Activated CD4-positive, alpha-beta T cell treated with anti-CD3 and anti-CD28 coated beads for 1 hour (primary cell): ENCODE data around the gene CACNA2D3.

Source experiments
- DNase-seq: peaks from one replicate; pipeline ENCODE4 v3.0.0-alpha.2; 2020

CACNA2D3 gene

DNA sequence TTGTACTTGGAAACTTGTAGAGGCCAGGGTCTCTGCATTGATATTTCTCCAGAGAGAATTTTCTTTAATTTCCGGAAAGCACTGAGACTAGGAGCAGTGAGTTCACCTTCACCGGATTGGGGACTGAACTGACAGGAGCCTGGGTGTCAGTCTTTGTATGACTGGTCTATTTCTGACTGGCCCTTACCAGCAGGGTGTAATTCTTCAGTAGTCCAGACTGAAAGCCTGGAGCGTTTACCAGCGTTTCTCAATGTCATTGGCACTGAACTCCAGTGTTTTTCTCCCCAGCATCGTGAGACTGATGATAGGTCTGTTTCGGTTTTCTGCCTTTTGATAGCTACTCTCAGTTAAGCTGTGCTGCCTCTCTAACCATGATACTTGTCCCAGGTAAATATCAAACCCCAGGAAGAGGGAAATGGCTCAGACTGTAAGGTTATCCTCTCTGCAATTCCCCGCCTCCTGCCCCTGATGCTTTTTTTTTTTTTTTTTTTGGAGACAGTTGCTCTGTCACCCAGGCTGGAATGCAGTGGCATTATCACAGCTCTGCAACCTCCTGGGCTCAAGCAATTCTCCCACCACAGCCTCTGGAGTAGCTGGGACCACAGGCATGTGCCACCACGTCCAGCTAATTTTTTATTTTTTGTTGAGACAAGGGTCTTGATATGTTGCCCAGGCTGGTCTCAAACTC is 103.6 kb downstream of the CACNA2D3 start:
- no peak for DNase-seq

DNA sequence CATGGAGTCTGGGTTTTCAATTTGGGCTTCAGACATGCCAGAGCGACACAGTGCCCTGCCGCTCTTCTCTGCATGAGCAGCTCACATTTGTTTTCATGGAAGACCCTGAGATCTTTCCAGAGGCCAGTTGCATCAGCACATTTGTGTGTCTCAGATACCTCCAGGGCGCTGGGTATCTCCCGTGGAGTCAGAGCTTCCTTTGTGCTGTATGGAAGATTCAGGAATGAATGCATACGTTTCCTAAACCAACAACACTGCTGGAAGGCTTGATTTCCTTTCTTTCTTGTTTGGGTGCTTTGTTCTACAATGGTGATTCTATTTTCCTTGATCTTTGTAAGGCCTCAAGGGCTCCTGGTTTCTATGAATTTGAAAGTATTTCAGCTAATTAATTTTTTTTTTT is 106.5 kb downstream of the CACNA2D3 start:
- DNase-seq, result no peak

DNA sequence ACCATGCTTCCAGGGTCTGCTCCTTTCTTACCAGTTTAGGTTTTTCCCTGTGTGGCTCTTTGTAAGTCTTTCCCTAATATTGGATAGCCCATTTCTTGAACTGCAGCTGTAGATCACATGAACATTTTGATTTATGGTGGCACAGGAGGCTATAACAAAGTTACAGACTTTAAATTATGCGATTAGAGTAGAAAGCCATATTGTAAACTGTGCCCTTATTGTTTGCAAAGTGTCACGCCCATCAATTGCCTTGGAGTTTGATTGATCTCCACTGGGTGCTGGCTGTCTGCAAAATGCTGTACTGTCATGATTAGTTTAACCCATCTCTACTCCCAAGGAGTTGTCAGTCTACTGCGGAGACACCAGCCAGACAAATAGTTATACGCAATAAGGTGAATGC is 110.3 kb downstream of the CACNA2D3 start:
- DNase-seq, result no peak

DNA sequence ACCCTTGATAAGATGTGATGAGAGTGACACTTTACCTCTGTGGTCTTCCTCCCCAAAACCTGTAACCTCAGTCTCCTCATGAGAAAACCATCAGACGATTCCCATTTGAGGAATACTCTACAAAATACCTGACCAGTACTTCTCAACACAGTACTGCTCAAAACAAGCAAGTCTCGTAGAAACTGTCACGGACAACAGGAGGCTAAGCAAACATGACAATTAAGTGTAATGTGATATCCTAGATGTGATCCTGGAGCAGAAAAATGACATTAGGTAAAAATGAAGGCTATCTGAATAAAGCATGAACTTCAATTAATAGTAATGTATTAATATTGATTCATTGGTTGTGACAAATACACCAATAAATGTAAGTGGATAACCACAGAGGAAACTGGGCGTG is 113.6 kb downstream of the CACNA2D3 start:
- DNase-seq, result no peak

DNA sequence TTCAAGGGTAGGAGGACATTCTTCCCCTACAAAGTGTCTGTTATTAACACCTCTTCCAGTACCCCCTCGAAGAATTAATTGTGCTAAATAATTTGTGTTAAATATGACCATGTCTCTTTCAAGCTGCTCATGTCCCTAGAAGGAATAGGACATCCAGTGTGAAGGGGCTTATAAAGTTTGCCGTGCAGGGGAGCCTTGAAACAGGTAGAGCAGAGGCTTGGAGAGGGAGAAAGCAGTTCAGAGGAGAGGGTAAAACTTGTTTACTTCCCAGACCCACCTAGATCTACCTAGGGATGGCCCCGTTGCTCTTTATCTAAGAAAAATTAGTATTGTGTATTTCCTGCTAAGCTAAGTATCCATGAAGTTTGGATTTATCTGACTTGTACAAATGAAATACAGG is 114.8 kb downstream of the CACNA2D3 start:
- no peak for DNase-seq

DNA sequence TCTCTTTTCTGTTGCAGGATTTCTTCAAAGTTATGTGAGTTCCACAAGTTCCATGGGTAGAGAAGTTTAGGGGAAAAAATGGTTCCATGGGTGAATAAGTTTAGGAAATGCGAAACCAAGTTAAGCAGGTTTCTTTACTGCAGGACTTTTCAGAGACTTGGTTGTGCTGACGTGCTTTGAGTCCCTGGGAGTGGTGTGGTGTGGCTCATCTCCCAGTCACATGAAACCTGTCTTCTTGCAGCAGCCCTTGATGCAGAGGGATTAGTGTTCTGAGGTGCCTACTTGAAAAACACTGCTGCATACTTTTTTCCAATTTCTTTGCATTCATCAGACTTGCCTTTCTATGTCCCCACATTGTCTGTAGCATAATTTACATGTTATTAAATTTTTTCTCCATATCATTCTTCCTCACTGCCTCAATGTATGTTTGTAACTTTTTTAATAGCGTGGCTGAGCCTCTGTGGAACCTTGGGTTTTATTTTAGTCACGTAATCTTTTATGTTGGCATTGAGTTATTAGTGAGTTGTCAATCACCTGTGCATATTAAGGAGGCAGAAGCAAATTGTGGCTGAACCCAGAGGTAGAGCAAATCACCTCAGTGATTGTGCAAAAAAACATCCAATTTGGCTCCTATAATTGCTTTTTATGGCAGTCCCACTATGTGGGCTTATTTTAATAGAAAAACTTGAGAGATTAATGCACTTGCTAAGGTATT is 115.6 kb downstream of the CACNA2D3 start:
- DNase-seq, result no peak

DNA sequence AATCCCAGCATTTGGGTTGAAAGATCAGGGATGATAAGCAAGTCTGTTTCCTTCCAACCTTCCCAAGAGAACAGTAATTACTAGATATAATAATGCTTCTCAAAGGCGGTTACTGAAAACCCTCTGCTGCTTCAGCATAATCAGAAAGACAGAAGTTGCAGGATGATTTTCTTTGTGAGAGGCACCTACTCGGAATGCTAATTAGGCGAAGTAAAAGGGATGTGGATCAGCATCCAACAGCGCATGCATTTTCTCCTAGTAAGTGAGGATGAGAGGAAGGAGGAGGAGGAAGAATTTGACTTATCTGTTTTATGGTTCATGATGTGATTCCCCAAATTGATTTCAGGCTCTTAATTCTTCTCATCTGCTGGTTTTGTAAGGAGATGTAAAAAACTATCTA is 118.0 kb downstream of the CACNA2D3 start:
- DNase-seq, result no peak

DNA sequence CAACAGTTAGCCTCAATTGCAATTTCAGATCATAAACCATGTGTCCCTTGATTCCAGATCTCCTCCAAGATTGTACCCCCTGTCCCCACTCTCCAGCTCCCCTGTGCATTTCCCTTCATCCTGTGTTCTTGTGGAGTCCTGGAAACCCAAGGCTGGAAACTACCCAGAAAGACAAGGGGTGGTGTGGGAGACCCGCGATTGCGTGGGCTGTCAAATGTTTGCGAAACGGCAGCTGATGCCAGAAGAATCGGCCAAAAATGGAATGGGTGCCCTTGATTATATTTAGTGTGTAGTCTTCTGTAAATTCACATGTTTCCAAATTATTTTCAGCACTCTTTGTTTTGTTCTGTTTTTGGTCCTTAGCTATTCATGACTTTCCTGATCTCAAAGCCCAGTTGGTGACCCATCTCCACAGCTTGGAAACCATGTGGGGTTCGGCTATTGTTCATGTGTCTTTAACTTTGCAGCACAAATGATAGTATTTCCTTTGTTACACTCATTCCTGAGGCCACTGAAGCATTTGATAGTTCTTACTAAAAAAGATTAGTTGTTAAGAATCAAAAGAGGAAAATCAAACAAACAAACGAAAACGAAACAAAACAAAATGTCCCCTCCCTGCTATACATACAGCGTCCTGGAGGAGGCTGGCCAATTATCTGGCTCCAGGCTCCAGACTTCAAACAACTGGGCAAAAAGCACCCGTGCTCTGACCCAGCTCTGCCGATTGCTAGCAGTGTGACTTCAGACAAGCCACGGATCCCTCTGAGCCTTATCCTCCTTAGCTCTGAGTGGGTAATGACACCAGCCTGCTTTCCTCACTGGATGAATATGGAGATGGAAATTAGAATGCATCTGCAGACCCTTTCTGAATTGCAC is 120.9 kb downstream of the CACNA2D3 start:
- no peak for DNase-seq

DNA sequence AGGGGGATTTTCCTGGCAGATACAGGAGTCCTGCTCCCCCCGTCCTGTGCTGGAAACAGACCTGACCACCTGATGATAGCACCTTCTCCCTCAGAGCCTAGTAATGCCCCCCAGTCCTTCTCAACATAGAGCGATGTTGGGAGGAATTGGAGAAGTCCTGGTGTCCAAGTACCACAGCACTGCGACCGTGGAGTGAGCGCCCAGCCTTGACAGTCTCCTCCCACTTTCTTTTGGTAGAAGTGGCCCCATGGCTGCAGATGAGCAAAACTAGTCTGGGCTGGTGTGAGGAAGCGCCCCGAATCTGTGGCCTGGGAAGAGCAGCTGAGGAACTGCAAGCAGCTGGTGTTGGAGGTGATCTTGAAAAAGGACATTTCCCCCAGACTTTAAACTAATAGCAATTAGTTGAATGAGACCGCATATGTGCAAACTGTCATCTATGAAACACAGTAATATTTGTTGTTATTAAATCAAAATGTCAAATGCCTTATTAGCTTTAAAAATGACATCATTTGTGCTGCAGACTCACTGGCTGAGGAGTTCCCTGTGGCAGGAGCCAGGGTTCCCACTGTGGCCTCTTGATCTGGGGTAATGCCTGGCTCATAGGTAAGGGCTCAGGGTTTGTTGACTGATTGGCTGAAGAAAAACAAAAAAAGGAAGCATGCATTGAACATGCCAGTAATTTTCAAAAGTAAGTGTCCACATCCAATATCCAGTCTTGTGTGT is 121.8 kb downstream of the CACNA2D3 start:
- DNase-seq, result no peak

DNA sequence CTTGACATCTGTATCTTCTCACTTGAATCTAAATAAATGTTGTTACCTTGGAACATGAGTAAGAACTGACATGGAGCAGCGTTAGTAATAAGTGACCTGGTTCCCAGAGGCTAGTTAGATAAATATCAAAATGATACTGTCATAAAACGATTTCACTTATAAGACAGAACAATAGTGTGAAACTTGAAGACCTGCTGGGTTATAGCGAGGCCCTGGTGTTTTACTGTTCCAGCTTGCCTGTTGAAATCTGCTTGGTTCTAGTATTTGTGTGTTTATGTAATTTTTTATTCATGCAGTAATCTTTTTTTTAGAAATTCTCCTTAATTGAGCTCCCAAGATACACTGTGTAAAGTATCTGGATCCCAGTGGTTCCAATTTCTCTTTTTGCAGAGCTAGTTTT is 129.4 kb downstream of the CACNA2D3 start:
- DNase-seq, result no peak

DNA sequence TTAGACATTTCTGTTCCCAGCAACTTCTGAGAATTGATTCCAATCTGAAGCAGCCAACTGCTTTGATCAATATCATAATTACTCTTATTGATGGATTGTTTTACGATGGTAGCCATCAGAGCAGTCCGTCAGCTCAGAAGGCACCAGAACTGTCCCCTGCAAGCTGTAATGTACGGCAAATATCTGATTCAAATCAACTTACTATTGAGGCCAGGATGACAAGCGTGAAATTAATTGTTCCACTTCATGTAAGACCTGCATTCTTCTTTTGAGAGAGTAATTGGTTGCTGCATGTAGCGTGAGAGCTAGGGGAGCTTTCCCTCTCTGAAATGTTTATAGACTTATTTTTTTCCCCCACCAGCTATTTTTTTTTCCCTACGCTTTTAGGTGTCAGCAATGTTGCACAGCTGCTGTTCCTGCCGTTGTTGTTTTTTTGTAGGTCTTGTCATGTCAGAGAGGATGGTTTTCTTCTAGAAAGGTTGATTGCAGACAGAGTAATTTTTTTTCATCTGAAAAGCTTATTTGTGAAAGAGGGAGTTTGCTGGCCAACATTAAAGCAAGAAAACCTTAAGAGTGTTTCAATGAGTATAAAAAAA is 134.9 kb downstream of the CACNA2D3 start:
- DNase-seq, result no peak

DNA sequence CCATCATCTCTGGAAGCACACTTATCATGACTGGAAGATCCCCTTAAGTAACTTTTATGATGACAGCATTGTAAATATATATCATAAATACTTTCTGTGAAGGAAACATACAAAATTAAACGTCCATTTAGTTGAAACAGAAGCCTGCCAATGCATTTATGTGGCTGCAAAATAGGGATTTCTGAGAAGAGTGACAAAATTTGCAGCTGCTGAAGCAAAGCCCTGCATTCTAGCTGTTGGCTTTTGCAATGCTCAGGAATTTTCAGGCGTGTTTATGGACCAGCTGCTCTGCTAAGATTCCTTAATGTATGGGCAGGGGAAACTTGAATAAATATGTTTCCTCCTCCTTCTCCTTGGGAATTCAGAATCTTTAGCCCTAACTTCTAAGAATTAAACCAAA is 137.3 kb downstream of the CACNA2D3 start:
- no peak for DNase-seq

DNA sequence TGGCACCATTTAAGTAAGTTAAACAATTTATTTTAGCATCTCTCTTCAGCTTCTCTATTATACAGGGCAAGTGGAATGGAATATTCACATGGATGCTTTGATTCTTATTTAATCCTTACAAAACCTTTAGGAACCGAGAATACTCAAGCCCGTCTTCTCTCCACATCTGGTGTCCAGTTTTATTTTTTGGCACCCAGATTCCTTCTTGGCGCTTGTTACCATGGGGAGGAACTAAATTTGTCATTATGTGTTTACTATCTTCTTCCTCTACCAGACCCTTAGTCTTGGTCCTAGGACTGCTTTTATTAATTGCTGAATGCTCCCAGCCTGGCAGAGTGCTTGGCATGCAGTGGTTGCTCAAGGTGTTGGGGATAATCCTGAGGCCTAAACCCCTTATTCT is 138.8 kb downstream of the CACNA2D3 start:
- no peak for DNase-seq

DNA sequence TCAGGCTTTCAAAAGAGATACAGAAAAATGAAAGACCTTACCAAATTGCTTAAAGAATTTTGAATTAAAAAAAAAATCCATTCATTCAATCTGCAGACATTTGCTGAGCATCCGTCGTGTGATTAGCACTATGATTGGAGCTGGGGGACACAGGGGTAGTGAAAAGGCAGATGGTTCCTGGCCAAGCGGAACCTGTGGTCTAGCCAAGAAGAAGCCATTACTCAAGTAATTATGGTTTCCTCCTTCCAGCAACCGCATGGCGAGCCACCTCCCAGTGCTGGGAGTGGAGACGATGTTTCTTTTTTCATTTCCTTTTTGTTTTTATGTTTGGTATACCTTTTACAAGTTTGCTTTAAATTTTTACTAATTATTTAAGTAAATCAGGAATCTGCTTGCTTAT is 140.2 kb downstream of the CACNA2D3 start:
- DNase-seq, result no peak

DNA sequence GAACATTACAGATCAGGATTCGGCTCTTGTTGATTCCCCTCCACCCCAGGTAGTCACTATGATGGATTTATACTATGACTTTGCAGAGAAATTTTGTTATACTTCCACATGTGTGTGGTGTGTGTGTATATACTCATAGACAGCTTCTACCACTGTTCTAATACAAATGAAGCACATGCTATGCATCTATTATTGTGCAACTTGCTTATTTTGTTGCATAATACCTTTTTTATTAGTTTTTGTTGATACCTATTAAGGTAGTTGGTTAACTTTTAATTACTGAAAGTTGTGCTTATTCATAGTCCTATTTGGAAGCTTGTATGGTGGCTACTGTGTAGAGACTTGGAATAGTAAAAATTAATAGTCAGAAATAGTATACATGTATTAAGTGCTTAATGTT is 140.6 kb downstream of the CACNA2D3 start:
- DNase-seq, result no peak

DNA sequence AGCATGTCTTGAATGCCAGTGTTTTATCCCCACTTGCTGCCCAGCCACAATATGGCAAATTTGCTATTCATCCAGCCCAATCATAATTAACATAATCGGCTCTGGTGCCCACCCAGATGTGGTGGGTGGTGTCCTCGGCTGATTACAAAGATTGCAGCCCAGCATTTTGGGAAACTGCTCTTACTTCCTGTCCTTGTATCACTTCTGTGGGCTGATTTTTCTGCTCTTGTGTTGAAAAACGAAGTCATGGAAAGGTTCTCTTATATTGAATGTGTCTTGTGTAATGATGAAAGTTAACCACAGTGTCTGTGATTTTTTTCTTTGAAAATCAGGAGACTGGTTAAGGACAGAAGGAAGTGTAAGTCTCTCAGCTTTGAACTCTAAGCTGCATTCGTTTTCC is 141.7 kb downstream of the CACNA2D3 start:
- DNase-seq, result no peak

DNA sequence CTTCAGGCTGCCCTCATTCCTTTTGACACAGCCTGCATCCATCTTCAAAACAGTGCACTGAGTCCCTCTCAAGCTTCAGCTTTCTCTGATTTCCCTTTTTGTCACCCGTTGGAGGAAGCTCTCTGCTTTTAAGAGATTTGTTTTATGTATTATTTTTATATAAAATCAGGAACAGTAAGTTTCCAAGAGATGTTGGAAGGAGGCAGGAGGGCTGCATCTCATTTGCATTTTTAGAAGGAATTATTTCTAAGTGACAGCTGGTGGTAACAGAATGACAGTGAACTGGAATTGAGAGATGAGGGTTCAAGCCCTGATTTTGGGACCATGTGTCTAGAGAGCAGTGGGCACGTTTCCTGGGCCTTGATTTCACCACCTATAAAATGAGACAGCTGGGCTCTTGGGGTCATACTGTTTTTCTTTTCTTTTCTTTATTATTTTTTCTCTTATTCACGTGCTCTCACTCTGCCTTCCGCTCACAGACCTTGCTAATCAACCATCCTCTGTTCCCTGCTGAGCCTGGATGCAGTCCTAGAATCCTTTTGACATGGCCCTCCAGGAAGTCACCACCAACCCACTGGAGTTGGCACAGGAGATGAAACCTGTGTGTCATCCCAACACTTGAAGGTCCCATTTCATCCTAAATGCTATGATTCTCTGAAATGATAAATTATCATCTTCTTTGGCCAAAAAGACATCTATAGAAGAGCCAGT is 148.6 kb downstream of the CACNA2D3 start:
- DNase-seq, result no peak

DNA sequence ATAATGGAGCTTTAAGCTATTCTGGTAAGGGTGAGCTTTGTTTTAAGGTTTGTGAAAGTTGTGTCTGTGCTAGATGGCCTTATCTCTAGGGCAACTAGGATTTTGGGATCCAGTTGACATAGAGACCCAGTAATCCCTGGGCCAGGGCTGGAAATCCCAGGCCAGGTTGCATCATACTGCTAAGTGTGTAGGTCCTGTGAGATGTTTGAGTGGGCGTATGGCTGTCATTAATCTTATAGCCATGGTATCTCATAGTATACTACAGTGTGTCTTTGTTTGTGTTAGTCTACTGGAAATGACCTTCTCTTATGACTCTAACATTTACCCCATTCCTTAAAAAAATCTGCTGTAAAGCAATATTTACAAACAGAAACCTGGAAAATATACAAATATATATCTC is 151.4 kb downstream of the CACNA2D3 start:
- no peak for DNase-seq

DNA sequence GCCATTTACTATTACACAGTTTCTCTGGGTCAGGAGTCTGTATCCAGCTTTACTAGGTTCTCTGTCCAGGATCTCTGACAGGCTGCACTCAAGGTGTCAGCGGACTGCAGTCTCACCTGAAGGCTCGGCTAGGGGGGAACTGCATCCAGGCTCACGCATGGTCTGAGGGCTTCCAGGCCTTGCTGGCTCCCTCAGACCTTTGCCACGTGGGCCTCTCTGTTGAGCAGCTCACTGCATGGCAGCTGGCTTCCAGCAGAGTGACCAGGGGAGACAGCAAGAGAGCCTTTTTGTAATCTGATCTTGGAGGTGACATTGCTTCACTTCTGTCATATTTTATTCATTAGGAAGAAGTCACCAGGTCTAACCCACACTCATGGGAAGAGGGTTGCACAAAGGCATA is 152.3 kb downstream of the CACNA2D3 start:
- no peak for DNase-seq

DNA sequence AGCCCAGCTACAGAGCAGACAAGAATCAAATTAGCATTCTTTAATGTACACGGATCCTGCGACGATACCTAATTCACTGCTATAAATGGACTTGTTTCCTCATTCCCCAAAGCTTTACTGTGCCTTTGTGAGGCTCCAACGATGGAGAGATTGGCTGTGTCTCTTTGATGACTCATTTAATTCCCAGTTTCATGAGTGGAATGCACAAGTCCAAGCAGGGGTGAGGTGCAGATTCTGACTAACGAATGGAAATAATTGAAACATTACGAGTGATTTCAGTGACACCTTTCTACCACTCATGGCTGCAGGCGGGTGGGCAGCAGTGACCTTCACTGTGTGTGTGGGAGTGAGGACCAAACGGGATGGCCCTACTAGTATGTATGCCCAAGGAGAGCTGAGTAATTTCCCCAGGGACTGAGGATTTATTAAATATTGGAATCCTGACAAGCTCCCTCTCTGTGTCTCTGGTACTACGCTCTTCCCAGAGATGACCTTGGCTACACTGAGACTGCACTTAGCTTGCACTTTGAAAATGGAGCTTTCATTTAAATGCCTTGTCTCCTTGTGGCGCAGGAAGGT is 156.7 kb downstream of the CACNA2D3 start:
- DNase-seq, result no peak

DNA sequence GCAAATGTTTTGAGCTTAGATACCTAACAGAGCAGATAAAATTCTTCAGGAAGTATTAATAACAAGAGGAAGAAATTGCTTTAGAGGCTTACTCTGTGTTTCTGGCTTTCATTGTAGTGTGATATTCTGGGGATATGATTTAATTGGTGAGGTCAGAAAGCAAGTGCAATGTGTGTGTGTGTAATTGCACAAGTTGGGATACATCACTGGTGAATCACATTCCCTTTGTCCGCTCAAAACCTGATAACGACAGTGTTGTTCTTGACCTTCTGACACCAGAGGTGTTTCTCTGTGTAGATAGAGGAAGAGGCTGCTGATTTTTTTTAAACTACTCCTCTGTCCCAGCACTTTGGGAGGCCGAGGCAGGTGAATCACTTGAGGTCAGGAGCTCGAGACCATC is 161.1 kb downstream of the CACNA2D3 start:
- no peak for DNase-seq

DNA sequence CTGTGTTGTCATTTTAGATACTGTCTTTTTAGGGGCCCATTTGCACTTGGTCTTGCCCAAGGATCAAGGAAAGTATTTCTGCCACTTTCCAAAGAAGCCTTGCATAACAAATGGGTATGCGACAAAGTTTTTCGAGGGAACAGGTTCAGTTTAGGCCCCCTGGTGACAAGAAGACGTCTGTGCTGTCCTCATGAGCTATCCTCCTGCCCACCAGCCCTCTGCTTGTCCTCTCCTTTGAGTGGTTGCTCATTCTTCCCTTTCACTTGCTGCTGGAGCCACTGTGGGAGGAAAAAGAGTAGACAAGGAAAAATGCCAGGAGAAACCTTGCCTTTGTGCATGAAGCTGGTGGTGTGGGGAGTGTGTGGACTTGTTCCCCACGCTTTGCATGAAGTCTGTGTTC is 171.9 kb downstream of the CACNA2D3 start:
- DNase-seq, result no peak
